Activated CD8-positive, alpha-beta memory T cell treated with anti-CD3 and anti-CD28 coated beads, Interleukin-2, amount 10 ng/mL, durations not matched to agents 7 days and 5 days (primary cell): ENCODE measurements around the gene KCNA4. TPM values are rescaled to one million over a fixed set of nuclear protein-coding genes. Genes with fewer than 3 reads are reported as not detected.
"Not testable (repeated sequence)": the region's sequence is repeated elsewhere in the genome, so short reads cannot be mapped to it uniquely, and the experiment has no call there.

Source experiments
- ATAC-seq: fragments of 150-1000 bp; cut with Tn5 transposase; one replicate; pipeline ENCODE4 v1.10.0; 2021; ENCODE audit warnings: moderate library complexity
- CTCF ChIA-PET: fragments of 350-600 bp; sonication (Branson Sonifier 250); formaldehyde crosslinking; loops from one replicate; lab custom pipeline; 2021; ENCODE audit warnings: antibody characterized with exemption; lab: Charles Lee
- DNase-seq: peaks from one replicate; pipeline ENCODE4 v3.0.0-alpha.2; 2020
- H3K27ac Mint-ChIP-seq: one replicate; pipeline ENCODE4 v1.8.0; 2021; ENCODE audit warnings: mild to moderate bottlenecking, mixed read lengths
- H3K27me3 Mint-ChIP-seq: one replicate; pipeline ENCODE4 v1.8.0; 2021; ENCODE audit warnings: mixed read lengths
- H3K36me3 Mint-ChIP-seq: one replicate; pipeline ENCODE4 v1.8.0; 2021; ENCODE audit warnings: mild to moderate bottlenecking, mixed read lengths
- H3K4me1 Mint-ChIP-seq: one replicate; pipeline ENCODE4 v1.8.0; 2021; ENCODE audit warnings: mixed read lengths
- H3K4me3 Mint-ChIP-seq: one replicate; pipeline ENCODE4 v1.8.0; 2021; ENCODE audit warnings: mild to moderate bottlenecking, moderate library complexity, mixed read lengths
- H3K9me3 Mint-ChIP-seq: one replicate; pipeline ENCODE4 v1.8.0; 2022; ENCODE audit warnings: low read depth, mixed read lengths
- total RNA-seq, 2 experiments: library from RNA; stranded (reverse); gene quantifications; one replicate each; pipeline ENCODE4 v1.2.3, GENCODE V29; 2021

KCNA4 gene
- not detected for total RNA-seq

DNA sequence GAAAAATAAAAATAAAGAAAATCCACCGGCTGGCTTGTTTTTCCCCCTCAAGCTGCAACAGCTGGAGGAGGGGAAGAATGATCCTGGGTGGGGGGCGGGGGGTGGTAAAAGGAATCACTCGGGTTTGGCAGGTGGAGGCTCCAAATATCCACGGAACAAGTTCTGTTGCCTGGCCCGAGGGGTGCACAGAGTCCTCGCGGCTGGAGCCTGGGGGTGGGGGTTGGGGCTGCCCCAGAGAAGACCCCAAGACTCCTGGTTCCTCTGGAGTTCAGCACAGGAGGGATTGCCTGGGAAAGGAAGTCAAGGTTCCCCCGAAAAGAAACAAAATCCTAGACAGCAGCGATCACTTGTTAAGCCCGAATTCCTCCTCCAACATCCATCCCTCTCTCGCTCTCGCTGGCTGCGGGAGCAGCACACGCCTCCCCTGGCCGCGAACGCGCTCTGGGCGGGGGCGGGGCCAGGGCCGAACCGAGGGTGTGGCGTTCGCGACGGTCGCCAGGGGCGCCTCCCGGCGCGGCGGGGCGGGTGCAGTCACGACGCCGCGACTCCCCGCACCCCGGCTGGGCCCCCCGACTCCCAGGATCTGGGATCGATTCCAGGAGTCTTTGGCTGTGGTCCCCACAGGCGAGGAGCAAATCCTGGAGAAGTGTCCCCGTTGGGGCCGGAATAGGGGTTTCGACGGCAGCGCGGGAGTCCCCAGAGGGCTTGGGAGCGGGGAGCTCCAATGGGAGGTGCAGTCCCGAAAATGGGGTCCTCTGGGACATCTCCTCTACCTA lies at the start of gene KCNA4:
Gene KCNA4, minus strand, starts transcription at position 443 of the 776 bp plus-strand sequence. CDS start 4,352 bp downstream, outside the sequence.
- ATAC-seq (no peak), DNase-seq (no peak)
- Mint-ChIP-seq H3K9me3 (no peaks in the 10 kb centered on the region), H3K27me3 (peaks cover 24% of the 10 kb centered on the region), H3K27ac (no peak within 1 kb of the TSS), H3K4me3 (no peak within 1 kb of the TSS), H3K36me3 (peaks cover 2% of the 10 kb centered on the region), H3K4me1 (no peaks in the 10 kb centered on the region)
- CTCF ChIA-PET: interaction anchor here (1.2 kb wide), 1 partner anchor 11 kb away, joined by 3 read pairs; no protein-coding TSS in a partner anchor

DNA sequence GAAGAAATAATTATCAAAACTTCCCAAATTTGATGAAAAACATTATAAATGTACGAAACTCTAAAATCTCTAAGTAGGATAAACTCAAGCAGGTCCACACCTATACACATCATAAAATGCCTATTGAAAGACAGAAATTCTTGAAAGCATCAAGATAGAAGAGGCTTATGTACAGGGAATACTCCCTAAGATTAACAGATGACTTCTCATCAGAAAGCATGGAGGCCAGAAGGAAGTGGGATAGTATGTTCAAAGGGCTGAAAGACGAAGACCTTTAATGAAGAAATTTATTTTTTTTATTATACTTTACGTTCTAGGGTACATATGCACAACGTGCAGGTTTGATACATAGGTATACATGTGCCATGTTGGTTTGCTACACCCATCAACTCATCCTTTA lies 45.3 kb upstream of the KCNA4 start:
- no peak overlapping the region for H3K27ac Mint-ChIP-seq
- no peaks in the 10 kb centered on the region for H3K36me3 Mint-ChIP-seq
- H3K27me3 Mint-ChIP-seq: no peaks in the 10 kb centered on the region
- no peak overlapping the region for H3K4me3 Mint-ChIP-seq
- no peak for DNase-seq
- no peak for ATAC-seq
- peaks cover 11% of the 10 kb centered on the region for H3K9me3 Mint-ChIP-seq
- CTCF ChIA-PET: no interaction called here
- H3K4me1 Mint-ChIP-seq: no peaks in the 10 kb centered on the region

DNA sequence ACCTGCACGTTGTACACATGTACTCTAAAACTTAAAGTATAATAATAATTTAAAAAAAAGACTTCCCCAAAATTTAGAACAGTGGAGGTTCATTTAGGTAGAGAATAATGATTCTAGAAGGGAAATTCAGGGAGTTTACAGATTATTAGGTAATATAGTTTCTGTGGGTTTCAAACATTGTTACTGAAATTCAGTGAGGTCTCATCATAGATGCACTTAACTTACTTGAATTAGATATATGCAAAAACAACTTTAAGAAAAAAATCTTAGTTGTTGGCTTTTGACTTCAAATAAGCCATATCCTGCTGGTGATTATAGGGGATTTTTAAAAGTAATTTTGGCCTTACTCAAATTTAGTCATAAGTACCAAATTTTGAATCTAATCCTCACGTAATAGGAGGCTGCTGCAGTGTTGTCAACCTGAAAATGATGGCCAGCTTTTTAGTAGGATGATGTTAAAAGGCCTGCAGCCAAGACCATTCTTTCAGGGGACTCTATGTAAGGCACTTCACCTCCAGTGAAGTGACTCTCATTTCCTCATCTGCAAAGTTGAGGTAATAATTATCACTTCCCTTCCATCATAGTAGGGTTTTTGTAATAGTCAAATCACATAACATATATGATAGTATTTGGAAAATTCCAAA lies 42.5 kb upstream of the KCNA4 start:
- ATAC-seq (no peak), DNase-seq (no peak)
- H3K36me3 Mint-ChIP-seq: no peaks in the 10 kb centered on the region
- CTCF ChIA-PET: no interaction called here
- no peak overlapping the region for H3K4me3 Mint-ChIP-seq
- no peak overlapping the region for H3K27ac Mint-ChIP-seq
- H3K27me3 Mint-ChIP-seq: no peaks in the 10 kb centered on the region
- peaks cover 5% of the 10 kb centered on the region for H3K9me3 Mint-ChIP-seq
- H3K4me1 Mint-ChIP-seq: no peaks in the 10 kb centered on the region

DNA sequence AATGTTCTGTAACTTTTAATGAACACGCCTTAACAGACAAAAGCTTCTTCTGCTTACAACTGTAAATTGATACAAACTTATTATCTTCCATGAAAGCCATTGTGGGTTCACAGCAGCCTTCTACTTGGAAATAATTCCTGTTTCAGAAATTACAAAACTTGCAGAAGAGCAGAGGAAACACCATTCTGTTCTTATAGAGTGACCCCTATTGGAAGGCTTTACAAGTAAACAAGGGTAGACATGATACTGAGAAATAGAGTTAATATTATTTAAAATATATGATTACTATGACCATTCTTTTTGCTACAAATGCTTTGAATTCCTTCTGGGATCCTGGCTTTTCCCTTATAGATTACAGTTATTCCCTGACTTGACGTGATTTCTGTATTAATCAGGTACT lies 32.4 kb upstream of the KCNA4 start:
- H3K4me3 Mint-ChIP-seq: no peak overlapping the region
- no peaks in the 10 kb centered on the region for H3K4me1 Mint-ChIP-seq
- no peak for ATAC-seq
- H3K27ac Mint-ChIP-seq: no peak overlapping the region
- H3K36me3 Mint-ChIP-seq: no peaks in the 10 kb centered on the region
- H3K9me3 Mint-ChIP-seq: peaks cover 6% of the 10 kb centered on the region
- CTCF ChIA-PET: no interaction called here
- no peaks in the 10 kb centered on the region for H3K27me3 Mint-ChIP-seq
- DNase-seq: no peak

DNA sequence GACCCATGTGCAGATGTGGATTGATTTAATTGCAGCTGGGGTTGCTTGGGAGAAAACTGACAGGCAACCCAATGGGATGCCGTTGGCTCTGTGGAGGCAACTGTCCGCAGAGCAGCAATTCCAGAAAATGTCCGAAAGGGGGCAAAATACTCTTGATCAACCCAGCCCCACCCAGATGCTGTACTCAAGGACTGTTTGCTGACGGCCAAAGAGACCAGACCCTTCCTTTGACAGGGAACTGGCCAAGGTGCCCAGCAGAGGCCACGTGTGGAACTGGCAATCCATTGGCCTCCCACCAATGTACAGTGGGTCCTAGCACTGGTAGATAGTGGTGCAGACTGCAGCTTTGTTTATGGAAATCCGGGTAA lies 29.7 kb upstream of the KCNA4 start:
- no peak overlapping the region for H3K4me3 Mint-ChIP-seq
- peaks cover 7% of the 10 kb centered on the region for H3K9me3 Mint-ChIP-seq
- H3K4me1 Mint-ChIP-seq: no peaks in the 10 kb centered on the region
- CTCF ChIA-PET: no interaction called here
- ATAC-seq: no peak
- H3K36me3 Mint-ChIP-seq: no peaks in the 10 kb centered on the region
- no peak overlapping the region for H3K27ac Mint-ChIP-seq
- no peaks in the 10 kb centered on the region for H3K27me3 Mint-ChIP-seq
- no peak for DNase-seq

DNA sequence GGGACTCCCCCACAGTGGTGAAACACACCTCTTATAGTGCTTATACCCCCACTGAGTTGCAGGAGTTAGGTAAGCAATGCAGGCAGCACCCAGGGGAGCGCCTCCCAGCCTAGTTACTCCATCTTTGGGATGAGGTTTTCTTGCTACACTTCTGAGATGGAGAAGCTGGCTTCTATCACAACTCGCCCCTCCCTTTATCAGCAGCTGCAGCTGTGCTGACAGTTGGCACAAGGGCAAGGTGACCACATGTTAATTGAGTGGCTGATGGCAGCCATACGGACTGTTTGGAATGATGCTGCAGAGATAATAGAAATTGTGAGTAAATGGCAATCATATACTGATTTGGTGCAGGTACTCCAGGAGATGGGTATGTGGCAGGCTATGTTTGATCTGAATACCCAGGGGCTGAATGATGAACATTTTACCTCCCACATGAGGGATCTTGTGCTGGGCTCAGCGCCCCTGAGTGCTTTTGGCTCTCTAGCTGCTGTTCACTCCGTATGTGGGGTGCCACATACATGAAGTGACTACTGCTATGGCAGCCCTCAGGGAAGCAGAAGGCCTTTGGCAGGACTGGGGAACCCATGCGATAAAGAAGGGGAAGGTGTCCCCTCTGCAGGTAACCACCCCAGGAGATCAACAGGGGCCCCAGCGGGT lies 29.2 kb upstream of the KCNA4 start:
- Mint-ChIP-seq H3K4me3 (no peak overlapping the region), H3K4me1 (no peaks in the 10 kb centered on the region), H3K27ac (no peak overlapping the region), H3K9me3 (peaks cover 7% of the 10 kb centered on the region), H3K27me3 (no peaks in the 10 kb centered on the region), H3K36me3 (no peaks in the 10 kb centered on the region)
- DNase-seq (no peak), ATAC-seq (no peak)
- CTCF ChIA-PET: no interaction called here

DNA sequence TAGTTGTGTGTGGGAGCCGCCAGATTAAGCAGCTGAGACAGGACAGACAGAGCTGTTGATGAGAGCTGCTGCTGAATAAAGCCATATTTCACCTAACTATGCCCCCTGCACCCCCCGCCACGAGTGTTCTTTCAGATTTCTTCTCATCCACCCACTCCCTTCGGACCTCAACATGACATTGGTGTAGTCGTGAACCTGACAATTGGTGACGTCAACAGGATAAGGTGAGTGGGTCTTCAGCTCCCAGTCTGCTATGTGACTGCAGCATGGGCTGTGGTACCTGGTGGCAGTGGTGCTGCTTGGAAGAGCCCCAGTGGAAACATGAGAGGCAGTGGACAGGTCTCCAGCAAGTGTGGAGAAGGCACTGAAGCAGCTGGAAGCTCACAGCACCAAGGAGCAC lies 28.3 kb upstream of the KCNA4 start:
- peaks cover 5% of the 10 kb centered on the region for H3K9me3 Mint-ChIP-seq
- CTCF ChIA-PET: no interaction called here
- no peak overlapping the region for H3K27ac Mint-ChIP-seq
- no peaks in the 10 kb centered on the region for H3K27me3 Mint-ChIP-seq
- ATAC-seq (no peak), DNase-seq (no peak)
- no peak overlapping the region for H3K4me3 Mint-ChIP-seq
- H3K36me3 Mint-ChIP-seq: no peaks in the 10 kb centered on the region
- H3K4me1 Mint-ChIP-seq: no peaks in the 10 kb centered on the region

DNA sequence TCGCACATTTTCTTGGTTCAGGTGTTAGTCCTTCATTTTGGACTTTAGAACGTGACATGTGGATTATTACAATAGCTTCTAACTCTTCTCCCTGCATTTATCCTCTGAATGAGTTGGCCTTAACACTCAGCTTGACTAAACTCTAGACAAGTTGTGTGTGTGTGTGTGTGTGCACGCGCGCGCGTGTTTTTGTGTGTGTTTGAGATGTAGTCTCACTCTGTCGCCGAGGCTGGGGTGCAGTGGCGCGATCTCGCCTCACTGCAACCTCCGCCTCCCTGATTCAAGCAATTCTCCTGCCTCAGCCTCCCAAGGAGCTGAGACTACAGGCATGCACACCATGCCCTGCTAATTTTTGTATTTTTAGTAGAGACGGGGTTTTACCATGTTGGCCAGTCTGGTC lies 24.3 kb upstream of the KCNA4 start:
- ATAC-seq: no peak
- H3K27me3 Mint-ChIP-seq: no peaks in the 10 kb centered on the region
- peaks cover 5% of the 10 kb centered on the region for H3K9me3 Mint-ChIP-seq
- no peak overlapping the region for H3K27ac Mint-ChIP-seq
- no peak for DNase-seq
- CTCF ChIA-PET: no interaction called here
- H3K36me3 Mint-ChIP-seq: no peaks in the 10 kb centered on the region
- no peaks in the 10 kb centered on the region for H3K4me1 Mint-ChIP-seq
- H3K4me3 Mint-ChIP-seq: no peak overlapping the region

DNA sequence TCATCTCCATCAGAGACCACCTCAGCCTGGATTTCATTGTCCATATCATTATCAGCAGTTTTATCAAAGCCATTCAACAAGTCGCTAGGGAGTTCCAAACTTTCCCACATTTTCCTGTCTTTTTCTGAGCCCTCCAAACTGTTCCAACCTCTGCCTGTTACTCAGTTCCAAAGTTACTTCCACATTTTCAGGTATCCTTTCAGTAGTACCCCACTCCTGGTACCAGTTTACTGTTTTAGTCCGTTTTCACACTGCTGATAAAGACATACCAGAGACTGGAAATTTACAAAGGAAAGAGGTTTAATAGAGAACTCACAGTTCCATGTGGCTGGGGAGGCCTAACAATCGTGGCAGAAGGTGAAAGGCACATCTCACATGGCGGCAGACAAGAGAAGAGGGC lies 17.9 kb upstream of the KCNA4 start:
- CTCF ChIA-PET, H3K9me3 Mint-ChIP-seq, DNase-seq, ATAC-seq, H3K27me3 Mint-ChIP-seq, H3K36me3 Mint-ChIP-seq, H3K4me3 Mint-ChIP-seq, H3K27ac Mint-ChIP-seq, H3K4me1 Mint-ChIP-seq: not testable (repeated sequence)

DNA sequence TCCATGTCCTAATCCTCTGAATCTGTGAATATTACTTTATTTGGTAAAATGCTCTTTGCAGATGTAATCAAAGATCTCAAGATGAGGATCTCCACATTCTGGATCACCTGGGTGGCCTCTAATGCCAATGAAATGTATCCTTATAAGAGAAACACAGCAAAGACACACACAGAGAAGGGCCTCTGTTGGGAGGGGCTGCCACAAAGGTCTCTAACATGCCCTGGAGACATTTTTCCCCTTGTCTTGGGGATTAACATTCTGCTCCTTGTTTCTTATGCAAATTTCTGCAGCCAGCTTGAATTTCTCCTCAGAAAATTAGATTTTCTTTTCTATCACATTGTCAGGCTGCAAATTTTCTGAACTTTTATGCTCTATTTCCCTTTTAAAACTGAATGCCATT lies 17.3 kb upstream of the KCNA4 start:
- DNase-seq, H3K4me3 Mint-ChIP-seq, H3K36me3 Mint-ChIP-seq, ATAC-seq, H3K9me3 Mint-ChIP-seq, H3K4me1 Mint-ChIP-seq, CTCF ChIA-PET, H3K27me3 Mint-ChIP-seq, H3K27ac Mint-ChIP-seq: not testable (repeated sequence)

DNA sequence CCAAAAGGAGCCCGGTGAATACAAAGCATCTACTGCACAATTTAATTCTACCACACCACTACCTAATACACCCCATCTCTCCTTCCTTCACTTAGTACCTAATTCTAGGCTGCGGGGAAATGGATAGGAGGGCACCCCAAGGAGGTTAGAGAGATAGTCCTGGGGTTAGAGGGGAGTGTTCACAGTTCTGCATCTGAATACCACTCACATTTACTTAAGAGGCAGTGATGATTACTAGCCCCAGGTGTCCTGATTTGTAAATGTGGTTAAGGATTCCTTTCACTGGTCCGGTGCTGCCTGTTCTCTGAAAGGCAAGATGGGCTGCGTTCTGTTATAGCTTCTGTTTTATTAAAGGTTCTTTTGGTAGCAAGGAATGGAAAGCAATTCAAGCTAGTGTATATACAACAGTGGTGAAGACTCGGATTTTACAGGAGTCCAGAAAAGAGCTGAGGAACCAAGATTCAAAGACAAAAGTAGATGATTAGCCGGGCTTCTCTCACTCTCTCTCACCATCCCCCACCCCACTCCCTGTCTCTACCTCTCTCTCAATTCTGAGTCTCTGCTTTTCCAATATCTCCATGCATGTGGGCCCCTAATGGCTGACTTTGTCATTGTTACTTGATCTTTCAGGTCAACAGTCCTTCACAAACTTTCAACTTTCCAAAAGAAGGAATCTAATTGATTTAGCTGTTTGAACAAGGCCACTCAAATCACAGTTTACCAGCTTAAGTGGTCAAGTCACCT lies 8.7 kb upstream of the KCNA4 start:
- DNase-seq: no peak
- Mint-ChIP-seq H3K9me3 (peaks cover 2% of the 10 kb centered on the region), H3K4me3 (no peak overlapping the region), H3K27ac (no peak overlapping the region), H3K4me1 (no peaks in the 10 kb centered on the region), H3K27me3 (no peaks in the 10 kb centered on the region), H3K36me3 (no peaks in the 10 kb centered on the region)
- ATAC-seq: no peak
- CTCF ChIA-PET: no interaction called here

DNA sequence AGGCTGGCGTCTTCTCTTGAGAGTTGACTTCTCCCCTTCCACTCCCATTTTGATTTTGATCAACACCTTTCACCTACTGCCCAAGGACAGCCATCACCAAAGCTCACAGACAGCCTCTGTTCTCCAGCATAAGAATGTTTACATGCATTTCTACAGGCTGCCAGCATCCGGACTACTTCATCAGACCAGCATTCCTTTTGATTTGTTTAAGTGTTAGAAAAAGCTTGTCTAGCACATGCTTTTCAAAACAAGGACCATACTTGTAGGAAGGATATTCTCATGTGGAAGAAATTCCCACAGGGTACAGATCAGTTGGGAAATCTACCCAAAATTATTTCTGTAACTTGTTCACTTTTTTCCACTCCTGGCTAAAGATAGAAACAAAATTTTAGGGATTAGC lies 6.2 kb upstream of the KCNA4 start:
- Mint-ChIP-seq H3K36me3 (no peaks in the 10 kb centered on the region), H3K27me3 (peaks cover 13% of the 10 kb centered on the region), H3K4me3 (no peak overlapping the region), H3K9me3 (peaks cover 2% of the 10 kb centered on the region), H3K27ac (no peak overlapping the region), H3K4me1 (no peaks in the 10 kb centered on the region)
- no peak for ATAC-seq
- DNase-seq: no peak
- CTCF ChIA-PET: no interaction called here

DNA sequence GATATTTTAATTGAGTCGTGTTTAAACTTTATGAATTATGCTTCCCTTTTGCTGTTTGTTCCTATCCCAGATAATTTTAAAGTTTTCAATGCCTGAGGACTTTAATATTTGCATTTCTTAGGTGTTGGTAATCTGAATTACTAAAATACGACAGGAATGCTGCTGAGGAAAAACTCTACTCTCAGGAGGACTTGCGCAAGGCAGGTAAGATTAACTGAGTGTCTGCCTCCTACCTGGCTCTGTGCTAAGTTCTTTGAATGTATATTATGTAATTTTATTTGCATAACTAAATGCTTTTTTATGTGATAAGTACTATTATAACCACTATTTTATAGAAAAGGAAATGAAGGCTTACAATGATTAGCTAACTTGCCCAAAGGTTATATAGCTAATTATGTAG lies 2.7 kb upstream of the KCNA4 start:
- Mint-ChIP-seq H3K4me3 (no peak overlapping the region), H3K9me3 (peaks cover 2% of the 10 kb centered on the region), H3K27ac (no peak overlapping the region), H3K4me1 (no peaks in the 10 kb centered on the region), H3K27me3 (peaks cover 24% of the 10 kb centered on the region), H3K36me3 (peaks cover 2% of the 10 kb centered on the region)
- CTCF ChIA-PET: interaction anchor here (1.3 kb wide), 1 partner anchor 8 kb away, joined by 3 read pairs; no protein-coding TSS in a partner anchor
- DNase-seq: no peak
- ATAC-seq: no peak
